ENCODE data around the gene ORC4. TPM values are rescaled to one million over a fixed set of nuclear protein-coding genes. Genes with fewer than 3 reads are reported as not detected.
"Not testable (repeated sequence)": the region's sequence is repeated elsewhere in the genome, so short reads cannot be mapped to it uniquely, and the experiment has no call there.

The ORC4 gene
- total RNA-seq, 5 donors from 2014 or later (not counting 1 experiment from before 2014, with no cell fraction given), result 40.3 to 46.8 (median 42.1) TPM

DNA sequence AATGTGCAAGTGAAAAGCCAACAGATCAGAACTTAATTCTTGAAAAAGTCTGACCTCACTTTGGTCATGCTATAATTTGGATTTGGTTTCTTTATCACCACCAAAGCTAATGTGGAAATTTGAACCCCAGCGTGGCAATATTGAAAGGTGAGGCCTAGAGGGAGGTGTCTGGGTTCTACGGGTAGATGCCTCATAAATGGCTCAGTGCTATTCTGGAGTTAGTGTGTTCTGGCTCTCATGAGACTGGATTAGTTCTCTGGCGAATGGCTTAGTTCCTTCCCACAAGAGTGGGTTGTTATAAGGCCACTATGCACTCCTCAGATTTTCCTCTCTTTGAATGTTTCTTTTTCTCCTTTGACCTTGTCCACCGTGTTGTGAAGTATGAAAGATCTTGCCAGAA is 22.3 kb downstream of the ORC4 start:
- no peaks in the 10 kb centered on the region for H3K36me3 ChIP-seq (ENCODE audit: control insufficient read depth in 2 of 2, extremely low read depth in 1 of 2, insufficient read depth in 1 of 2, low read length in 1 of 2)
- ATAC-seq (replicated peaks in 1 of 4), result no peak
- peaks cover 12 to 19% (median 17%) of the 10 kb centered on the region in 3 donors for H3K9me3 Mint-ChIP-seq
- H3K27me3 ChIP-seq (replicated peaks in 1 of 2; ENCODE audit: control insufficient read depth in 2 of 2, extremely low read depth in 1 of 2, insufficient read depth in 2 of 2, low read length in 1 of 2), result no peaks in the 10 kb centered on the region
- no peak overlapping the region for H3K4me3 ChIP-seq (ENCODE audit: control insufficient read depth in 1 of 2, extremely low read depth in 1 of 2, low read length in 1 of 2)
- H3K9me3 ChIP-seq, result no peaks in the 10 kb centered on the region
- H3K27ac ChIP-seq (ENCODE audit: low read length), result no peak overlapping the region
- no peaks in the 10 kb centered on the region for H3K27me3 Mint-ChIP-seq
- H3K4me1 ChIP-seq (ENCODE audit: control insufficient read depth in 1 of 2, extremely low read depth in 1 of 2, insufficient read depth in 2 of 2, low read length in 2 of 2), result peaks cover 0 to 2% of the 10 kb centered on the region in 2 experiments
- no peak for DNase-seq
- H3K4me3 Mint-ChIP-seq, result no peak overlapping the region
- H3K4me1 Mint-ChIP-seq, result peaks cover 53 to 61% (median 55%) of the 10 kb centered on the region in 3 donors
- ChIA-PET CTCF (interaction anchor here in 1 of 2 donors (1.3 kb wide), 1 partner anchor 8 kb away, joined by 3 read pairs; no protein-coding TSS in a partner anchor), POLR2A (no interaction called here)
- no CpG with 5 or more reads among the region's 4 CpGs for WGBS (ENCODE audit: insufficient coverage)
- H3K36me3 Mint-ChIP-seq, result peaks cover 51% of the 10 kb centered on the region
- H3K27ac Mint-ChIP-seq, result peak overlapping the region in 1 of 2 donors; percentile 14

DNA sequence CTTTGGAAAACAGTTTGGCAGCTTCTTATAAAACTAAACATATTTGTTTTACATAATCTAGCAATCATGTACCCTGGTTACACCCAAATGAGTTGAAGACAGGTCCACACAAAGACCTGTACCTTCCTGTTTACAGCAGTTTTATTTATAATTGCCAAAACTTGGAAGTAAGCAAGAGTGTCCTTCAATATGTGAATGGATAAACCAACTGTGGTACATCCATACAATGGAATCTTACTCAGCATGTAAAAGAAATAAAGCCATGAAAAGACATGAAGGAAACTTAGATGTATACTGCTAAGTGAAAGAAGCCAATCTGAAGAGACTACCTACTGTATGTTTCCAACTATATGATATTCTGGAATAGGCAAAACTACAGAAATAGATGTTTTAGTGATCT is 23.7 kb downstream of the ORC4 start:
- Histone ChIP-seq H3K27me3 (replicated peaks in 1 of 2; ENCODE audit: control insufficient read depth in 2 of 2, extremely low read depth in 1 of 2, insufficient read depth in 2 of 2, low read length in 1 of 2) (no peaks in the 10 kb centered on the region), H3K36me3 (ENCODE audit: control insufficient read depth in 2 of 2, extremely low read depth in 1 of 2, insufficient read depth in 1 of 2, low read length in 1 of 2) (no peaks in the 10 kb centered on the region), H3K27ac (ENCODE audit: low read length) (no peak overlapping the region), H3K4me3 (ENCODE audit: control insufficient read depth in 1 of 2, extremely low read depth in 1 of 2, low read length in 1 of 2) (no peak overlapping the region), H3K4me1 (ENCODE audit: control insufficient read depth in 1 of 2, extremely low read depth in 1 of 2, insufficient read depth in 2 of 2, low read length in 2 of 2) (peaks cover 0 to 2% of the 10 kb centered on the region in 2 experiments), H3K9me3 (no peaks in the 10 kb centered on the region)
- ChIA-PET CTCF (no interaction called here), POLR2A (interaction anchor here in 1 of 2 donors (0.6 kb wide), 2 partner anchors 65 to 809 kb away, joined by 3 to 4 read pairs; no protein-coding TSS in a partner anchor)
- no peak overlapping the region for H3K27ac Mint-ChIP-seq
- H3K36me3 Mint-ChIP-seq, result peaks cover 38% of the 10 kb centered on the region
- no peaks in the 10 kb centered on the region for H3K27me3 Mint-ChIP-seq
- no peak for ATAC-seq (replicated peaks in 1 of 4)
- peaks cover 3 to 11% (median 7%) of the 10 kb centered on the region in 3 donors for H3K9me3 Mint-ChIP-seq
- H3K4me3 Mint-ChIP-seq, result no peak overlapping the region
- H3K4me1 Mint-ChIP-seq, result peaks cover 46 to 62% (median 53%) of the 10 kb centered on the region in 3 donors
- no peak for DNase-seq

DNA sequence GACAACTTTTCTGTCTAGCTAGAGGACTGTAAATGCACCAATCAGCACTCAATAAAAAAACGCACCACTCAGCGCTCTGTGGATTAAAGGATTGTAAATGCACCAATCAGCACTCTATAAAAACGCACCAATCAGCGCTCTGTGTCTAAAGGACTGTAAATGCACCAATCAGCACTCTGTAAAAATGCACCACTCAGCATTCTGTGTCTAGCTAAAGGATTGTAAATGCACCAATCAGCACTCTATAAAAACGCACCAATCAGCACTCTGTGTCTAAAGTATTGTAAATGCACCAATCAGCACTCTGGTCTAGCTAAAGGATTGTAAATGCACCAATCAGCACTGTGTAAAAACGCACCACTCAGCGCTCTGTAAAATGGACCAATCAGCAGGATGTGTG is 25.6 kb downstream of the ORC4 start:
- H3K4me3 ChIP-seq (ENCODE audit: control insufficient read depth in 1 of 2, extremely low read depth in 1 of 2, low read length in 1 of 2); H3K36me3 ChIP-seq (ENCODE audit: control insufficient read depth in 2 of 2, extremely low read depth in 1 of 2, insufficient read depth in 1 of 2, low read length in 1 of 2); CTCF ChIA-PET; ATAC-seq (replicated peaks in 1 of 4); H3K4me3 Mint-ChIP-seq; H3K27ac Mint-ChIP-seq; DNase-seq; H3K27me3 ChIP-seq (replicated peaks in 1 of 2; ENCODE audit: control insufficient read depth in 2 of 2, extremely low read depth in 1 of 2, insufficient read depth in 2 of 2, low read length in 1 of 2); H3K4me1 ChIP-seq (ENCODE audit: control insufficient read depth in 1 of 2, extremely low read depth in 1 of 2, insufficient read depth in 2 of 2, low read length in 2 of 2); H3K27me3 Mint-ChIP-seq; H3K9me3 ChIP-seq; H3K27ac ChIP-seq (ENCODE audit: low read length): not testable (repeated sequence)
- POLR2A ChIA-PET, result interaction anchor here in 1 of 2 donors (0.6 kb wide), 2 partner anchors 34 to 512 kb away, joined by 3 read pairs; no protein-coding TSS in a partner anchor
- 100% methylated on average over 3 of the region's 7 CpGs for WGBS (ENCODE audit: insufficient coverage)
- Mint-ChIP-seq H3K36me3 (peaks cover 30% of the 10 kb centered on the region), H3K4me1 (peaks cover 33 to 51% (median 41%) of the 10 kb centered on the region in 3 donors), H3K9me3 (peaks cover 3 to 11% (median 4%) of the 10 kb centered on the region in 3 donors)

DNA sequence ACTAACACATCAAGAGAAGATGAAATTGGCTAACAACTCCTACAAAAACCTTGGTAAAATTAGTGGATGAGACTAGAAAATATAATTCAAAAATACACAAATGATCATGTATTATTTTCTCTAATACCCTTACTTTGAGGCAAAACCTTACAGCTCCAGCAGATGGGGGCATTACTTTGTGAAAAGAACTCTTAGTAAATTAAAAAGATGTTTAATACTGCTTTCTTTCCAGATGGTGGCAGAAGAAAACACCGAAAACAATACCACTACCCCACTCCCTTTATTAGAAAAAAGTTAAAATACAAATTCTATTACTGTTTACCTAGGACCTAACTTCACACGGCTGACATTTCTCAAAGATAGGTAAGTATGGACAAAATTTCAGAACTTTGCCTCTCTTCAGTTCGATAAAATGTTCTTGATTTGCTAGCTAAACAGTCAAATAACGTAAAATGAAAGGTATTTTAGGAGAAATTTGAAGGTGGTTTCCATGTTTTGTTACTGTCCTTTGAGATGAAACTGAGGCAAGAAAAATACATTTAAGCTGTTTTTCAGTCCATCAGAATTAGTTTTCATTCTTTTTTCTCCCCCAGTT is 30.6 kb downstream of the ORC4 start:
- 100% methylated on average over 1 of the region's 4 CpGs for WGBS (ENCODE audit: insufficient coverage)
- no peak overlapping the region for H3K4me3 ChIP-seq (ENCODE audit: control insufficient read depth in 1 of 2, extremely low read depth in 1 of 2, low read length in 1 of 2)
- ATAC-seq (replicated peaks in 1 of 4), result peak; percentile 61 to 80 (median 66)
- H3K4me3 Mint-ChIP-seq, result no peak overlapping the region
- ChIA-PET POLR2A (no interaction called here), CTCF (interaction anchor here (0.6 to 3.8 kb wide), 26 partner anchors 9 to 1027 kb away, joined by 3 to 53 read pairs (median 4); partner anchors contain the start of genes MBD5 (in 2 of the 2) and ORC4 (in 2 of the 2))
- H3K36me3 Mint-ChIP-seq, result peaks cover 6% of the 10 kb centered on the region
- H3K27ac Mint-ChIP-seq, result no peak overlapping the region
- peaks cover 20 to 40% (median 30%) of the 10 kb centered on the region in 3 donors for H3K4me1 Mint-ChIP-seq
- no peaks in the 10 kb centered on the region for H3K4me1 ChIP-seq (ENCODE audit: control insufficient read depth in 1 of 2, extremely low read depth in 1 of 2, insufficient read depth in 2 of 2, low read length in 2 of 2)
- no peak overlapping the region for H3K27ac ChIP-seq (ENCODE audit: low read length)
- no peaks in the 10 kb centered on the region for H3K36me3 ChIP-seq (ENCODE audit: control insufficient read depth in 2 of 2, extremely low read depth in 1 of 2, insufficient read depth in 1 of 2, low read length in 1 of 2)
- DNase-seq, result peak in 24 of 35 experiments; percentile 2 to 70 (median 19)
- no peaks in the 10 kb centered on the region for H3K9me3 ChIP-seq
- H3K27me3 ChIP-seq (replicated peaks in 1 of 2; ENCODE audit: control insufficient read depth in 2 of 2, extremely low read depth in 1 of 2, insufficient read depth in 2 of 2, low read length in 1 of 2), result no peaks in the 10 kb centered on the region
- H3K27me3 Mint-ChIP-seq, result no peaks in the 10 kb centered on the region
- no peaks in the 10 kb centered on the region for H3K9me3 Mint-ChIP-seq

DNA sequence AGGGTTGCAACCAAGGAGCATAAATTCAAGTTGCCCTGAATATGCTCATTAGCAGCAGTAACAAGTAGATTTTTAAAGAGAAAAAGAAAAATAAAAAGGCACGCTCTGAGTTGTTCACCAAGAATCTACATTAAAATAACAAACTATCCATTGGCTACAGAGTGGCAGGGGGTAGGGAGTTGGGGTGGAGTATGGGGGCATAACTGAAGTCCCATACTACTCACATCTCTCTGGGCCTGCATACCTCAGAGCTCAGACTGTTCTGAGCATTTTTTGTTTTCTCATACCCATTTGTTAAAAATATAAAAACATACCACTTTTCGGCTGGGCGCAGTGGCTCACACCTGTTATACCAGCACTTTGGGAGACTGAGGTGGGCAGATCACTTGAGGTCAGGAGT is 31.4 kb downstream of the ORC4 start:
- H3K4me1 ChIP-seq (ENCODE audit: control insufficient read depth in 1 of 2, extremely low read depth in 1 of 2, insufficient read depth in 2 of 2, low read length in 2 of 2), result no peaks in the 10 kb centered on the region
- no CpG with 5 or more reads among the region's 3 CpGs for WGBS (ENCODE audit: insufficient coverage)
- ChIA-PET CTCF (interaction anchor here (0.6 to 3.8 kb wide), 14 partner anchors 31 to 1002 kb away, joined by 3 to 53 read pairs (median 6); partner anchors contain the start of genes MBD5 (in 1 of the 2) and ORC4 (in 1 of the 2)), POLR2A (interaction anchor here in 1 of 2 donors (1.0 kb wide), 1 partner anchor 563 kb away, joined by 5 read pairs; no protein-coding TSS in a partner anchor)
- H3K36me3 ChIP-seq (ENCODE audit: control insufficient read depth in 2 of 2, extremely low read depth in 1 of 2, insufficient read depth in 1 of 2, low read length in 1 of 2), result no peaks in the 10 kb centered on the region
- H3K9me3 ChIP-seq, result no peaks in the 10 kb centered on the region
- DNase-seq (no peak), ATAC-seq (replicated peaks in 1 of 4) (no peak)
- H3K27me3 ChIP-seq (replicated peaks in 1 of 2; ENCODE audit: control insufficient read depth in 2 of 2, extremely low read depth in 1 of 2, insufficient read depth in 2 of 2, low read length in 1 of 2), result no peaks in the 10 kb centered on the region
- H3K4me1 Mint-ChIP-seq, result peaks cover 26 to 40% (median 33%) of the 10 kb centered on the region in 3 donors
- no peaks in the 10 kb centered on the region for H3K27me3 Mint-ChIP-seq
- H3K27ac Mint-ChIP-seq, result no peak overlapping the region
- peaks cover 1% of the 10 kb centered on the region for H3K36me3 Mint-ChIP-seq
- no peak overlapping the region for H3K4me3 ChIP-seq (ENCODE audit: control insufficient read depth in 1 of 2, extremely low read depth in 1 of 2, low read length in 1 of 2)
- no peak overlapping the region for H3K27ac ChIP-seq (ENCODE audit: low read length)
- no peak overlapping the region for H3K4me3 Mint-ChIP-seq
- H3K9me3 Mint-ChIP-seq, result no peaks in the 10 kb centered on the region

DNA sequence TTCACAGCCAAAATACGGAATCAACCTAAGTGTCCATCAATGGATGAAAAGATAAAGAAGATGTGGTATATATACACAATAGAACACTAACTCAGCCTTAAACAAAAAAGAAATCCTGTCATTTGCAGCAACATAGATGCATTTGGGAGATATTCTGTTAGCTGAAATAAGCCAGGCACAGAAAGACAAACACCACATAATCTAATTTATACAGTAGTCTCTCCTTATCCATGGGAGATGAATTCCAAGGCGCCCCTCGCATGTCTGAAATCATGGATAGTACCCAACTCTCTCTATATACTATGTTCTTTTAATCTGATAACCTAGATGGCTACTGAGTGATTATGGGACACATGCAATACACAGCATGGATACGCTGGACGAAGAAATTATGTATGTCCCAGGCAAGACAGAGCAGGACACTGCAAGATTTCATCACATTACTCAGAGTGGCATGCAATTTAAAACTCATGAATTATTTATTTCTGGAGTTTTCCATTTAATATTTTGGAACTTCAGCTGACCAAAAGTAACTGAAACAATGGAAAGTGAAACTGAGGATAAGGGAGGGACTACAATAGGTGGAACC is 39.5 kb downstream of the ORC4 start:
- Mint-ChIP-seq H3K27me3 (no peaks in the 10 kb centered on the region), H3K27ac (no peak overlapping the region), H3K9me3 (peaks cover 4 to 13% (median 8%) of the 10 kb centered on the region in 3 donors), H3K4me3 (no peak overlapping the region), H3K4me1 (peaks cover 51 to 71% (median 57%) of the 10 kb centered on the region in 3 donors), H3K36me3 (peaks cover 35% of the 10 kb centered on the region)
- H3K27me3 ChIP-seq (replicated peaks in 1 of 2; ENCODE audit: control insufficient read depth in 2 of 2, extremely low read depth in 1 of 2, insufficient read depth in 2 of 2, low read length in 1 of 2), result no peaks in the 10 kb centered on the region
- no peaks in the 10 kb centered on the region for H3K36me3 ChIP-seq (ENCODE audit: control insufficient read depth in 2 of 2, extremely low read depth in 1 of 2, insufficient read depth in 1 of 2, low read length in 1 of 2)
- POLR2A ChIA-PET, result no interaction called here
- CTCF ChIA-PET, result no interaction called here
- H3K27ac ChIP-seq (ENCODE audit: low read length), result no peak overlapping the region
- no peak for DNase-seq
- no CpG with 5 or more reads among the region's 5 CpGs for WGBS (ENCODE audit: insufficient coverage)
- no peak overlapping the region for H3K4me3 ChIP-seq (ENCODE audit: control insufficient read depth in 1 of 2, extremely low read depth in 1 of 2, low read length in 1 of 2)
- peaks cover 2 to 5% of the 10 kb centered on the region in 2 experiments for H3K4me1 ChIP-seq (ENCODE audit: control insufficient read depth in 1 of 2, extremely low read depth in 1 of 2, insufficient read depth in 2 of 2, low read length in 2 of 2)
- no peaks in the 10 kb centered on the region for H3K9me3 ChIP-seq
- no peak for ATAC-seq (replicated peaks in 1 of 4)

Data from T-cell (primary cell).